GM18511 (cell line): ENCODE measurements around the gene TTC36.
"Not testable (repeated sequence)": the region's sequence is repeated elsewhere in the genome, so short reads cannot be mapped to it uniquely, and the experiment has no call there.

Source experiments
- ATAC-seq: cut with Tn5 transposase; IDR thresholded peaks from one replicate; pipeline ENCODE4 v1.9.1; 2021; ENCODE audit warnings: mild to moderate bottlenecking, moderate library complexity; ENCODE audit not compliant: unreplicated experiment

Gene TTC36

GRCh38 chr11:118574636-118575035 is 47.4 kb downstream of the TTC36 start:
- no peak for ATAC-seq

- ATAC-seq, result not testable (repeated sequence)
Measured at GRCh38 chr11:118577995-118578394, 50.7 kb downstream of the TTC36 start.
